ENCODE measurements around the gene A4GNT.
A peak's percentile ranks its signal among the peaks of the same experiment; 100 is the strongest.

- TF ChIP-seq POLR2A (IDR thresholded peaks at IDR 0.05) (no peak), CTCF (IDR thresholded peaks at IDR 0.05) (peak; percentile 35 to 86 (median 54)), POLR2AphosphoS5 (IDR thresholded peaks at IDR 0.05) (no peak)
Measured at GRCh38 chr3:138118612-138119422, 13.4 kb downstream of the A4GNT start.
